ENCODE measurements around the gene GALNT9. TPM values are rescaled to one million over a fixed set of nuclear protein-coding genes. Genes with fewer than 3 reads are reported as not detected.
A peak's percentile ranks its signal among the peaks of the same experiment; 100 is the strongest.

Gene GALNT9
- total RNA-seq, 4 donors from 2014 or later = 1.6 TPM; not detected in 3

- Histone ChIP-seq H3K4me1 (no peaks in the 10 kb centered on the region), H3K27ac (no peak overlapping the region), H3K36me3 (no peaks in the 10 kb centered on the region), H3K9me3 (peaks cover 0 to 12% (median 1%) of the 10 kb centered on the region in 4 donors), H3K4me3 (no peak overlapping the region), H3K27me3 (peaks cover 0 to 20% of the 10 kb centered on the region in 2 donors)
- no peak for TF ChIP-seq CTCF (IDR thresholded peaks at IDR 0.05)
- TF ChIP-seq EP300 (IDR thresholded peaks at IDR 0.05) = no peak
- no peak for TF ChIP-seq POLR2A (IDR thresholded peaks at IDR 0.05)
- no peak for DNase-seq (ENCODE audit: low spot score in 2 of 2)
- 78 to 82% methylated on average over 12 to 16 of the region's 16 CpGs for WGBS, 2 donors
Measured at GRCh38 chr12:132219323-132219722, 110.1 kb downstream of the GALNT9 start.

GRCh38 chr12:132218915-132219314, 110.5 kb downstream of the GALNT9 start:
- Histone ChIP-seq H3K4me1 (no peaks in the 10 kb centered on the region), H3K9me3 (peaks cover 0 to 12% (median 1%) of the 10 kb centered on the region in 4 donors), H3K27me3 (peaks cover 0 to 20% of the 10 kb centered on the region in 2 donors), H3K36me3 (no peaks in the 10 kb centered on the region), H3K4me3 (no peak overlapping the region), H3K27ac (no peak overlapping the region)
- TF ChIP-seq CTCF (IDR thresholded peaks at IDR 0.05) (peak in 2 of 5 experiments; percentile 6 to 18), EP300 (IDR thresholded peaks at IDR 0.05) (no peak), POLR2A (IDR thresholded peaks at IDR 0.05) (no peak)
- WGBS, 2 donors = 43 to 50% methylated on average over 13 of the region's 13 CpGs
- DNase-seq (ENCODE audit: low spot score in 2 of 2) = no peak

- 73 to 84% methylated on average over 13 to 14 of the region's 14 CpGs for WGBS, 2 donors
- H3K4me3 ChIP-seq = no peak overlapping the region
- H3K4me1 ChIP-seq = no peaks in the 10 kb centered on the region
- TF ChIP-seq CTCF (IDR thresholded peaks at IDR 0.05) (no peak), EP300 (IDR thresholded peaks at IDR 0.05) (no peak), POLR2A (IDR thresholded peaks at IDR 0.05) (no peak)
- no peaks in the 10 kb centered on the region for H3K36me3 ChIP-seq
- DNase-seq (ENCODE audit: low spot score in 2 of 2) = no peak
- peaks cover 0 to 20% of the 10 kb centered on the region in 2 donors for H3K27me3 ChIP-seq
- peaks cover 0 to 12% (median 1%) of the 10 kb centered on the region in 4 donors for H3K9me3 ChIP-seq
- no peak overlapping the region for H3K27ac ChIP-seq
Measured at GRCh38 chr12:132218527-132218875, 110.9 kb downstream of the GALNT9 start.

- H3K4me1 ChIP-seq = no peaks in the 10 kb centered on the region
- 69 to 85% methylated on average over 7 of the region's 7 CpGs for WGBS, 2 donors
- peaks cover 0 to 12% (median 1%) of the 10 kb centered on the region in 4 donors for H3K9me3 ChIP-seq
- DNase-seq (ENCODE audit: low spot score in 2 of 2) = no peak
- H3K27ac ChIP-seq = no peak overlapping the region
- H3K36me3 ChIP-seq = no peaks in the 10 kb centered on the region
- H3K27me3 ChIP-seq = peaks cover 0 to 20% of the 10 kb centered on the region in 2 donors
- no peak for TF ChIP-seq POLR2A (IDR thresholded peaks at IDR 0.05)
- no peak for TF ChIP-seq CTCF (IDR thresholded peaks at IDR 0.05)
- no peak for TF ChIP-seq EP300 (IDR thresholded peaks at IDR 0.05)
- H3K4me3 ChIP-seq = no peak overlapping the region
Measured at GRCh38 chr12:132217800-132218526, 111.4 kb downstream of the GALNT9 start.

- TF ChIP-seq POLR2A (IDR thresholded peaks at IDR 0.05) = no peak
- no peak for TF ChIP-seq EP300 (IDR thresholded peaks at IDR 0.05)
- no peak for TF ChIP-seq CTCF (IDR thresholded peaks at IDR 0.05)
- Histone ChIP-seq H3K27ac (no peak overlapping the region), H3K4me3 (no peak overlapping the region), H3K36me3 (no peaks in the 10 kb centered on the region), H3K9me3 (peaks cover 0 to 12% (median 1%) of the 10 kb centered on the region in 4 donors), H3K27me3 (peaks cover 0 to 20% of the 10 kb centered on the region in 2 donors), H3K4me1 (no peaks in the 10 kb centered on the region)
- no peak for DNase-seq (ENCODE audit: low spot score in 2 of 2)
- WGBS, 2 donors = 89 to 91% methylated on average over 1 of the region's 1 CpG
Measured at GRCh38 chr12:132217371-132217770, 112.0 kb downstream of the GALNT9 start.

Measured in tibial nerve (tissue), 4 donors.